Muscle layer of colon (tissue), 2 donors: ENCODE data around the gene PTPN20.

Source experiments
- H3K27ac ChIP-seq: one replicate; pipeline ENCODE4 v1.7.0; 2013; ENCODE audit warnings: low read depth, mild to moderate bottlenecking, low read length, moderate library complexity
- H3K27me3 ChIP-seq, 2 donors: one replicate each; pipeline ENCODE4 v1.7.0; 2013; ENCODE audit warnings: low read length in 2 of 2, mild to moderate bottlenecking in 2 of 2; ENCODE audit not compliant: insufficient read depth in 2 of 2, control insufficient read depth in 1 of 2
- H3K36me3 ChIP-seq: one replicate; pipeline ENCODE4 v1.7.0; 2013; ENCODE audit warnings: mild to moderate bottlenecking, low read length; ENCODE audit not compliant: insufficient read depth
- H3K4me1 ChIP-seq: one replicate; pipeline ENCODE4 v1.7.0; 2013; ENCODE audit warnings: mild to moderate bottlenecking, low read length; ENCODE audit not compliant: insufficient read depth
- H3K4me3 ChIP-seq, 2 donors: one replicate each; pipeline ENCODE4 v1.7.0; 2013; ENCODE audit warnings: low read length in 2 of 2, low read depth in 1 of 2, mild to moderate bottlenecking in 1 of 2, moderate library complexity in 1 of 2
- H3K9ac ChIP-seq: one replicate; pipeline ENCODE4 v1.7.0; 2013; ENCODE audit warnings: low read length
- H3K9me3 ChIP-seq: one replicate; pipeline ENCODE4 v1.7.0; 2013; ENCODE audit warnings: mild to moderate bottlenecking, low read length
- donor health status: abdominal sarcoma.
- donor health status: Adenocarcinoma of cecum.

PTPN20 gene

DNA sequence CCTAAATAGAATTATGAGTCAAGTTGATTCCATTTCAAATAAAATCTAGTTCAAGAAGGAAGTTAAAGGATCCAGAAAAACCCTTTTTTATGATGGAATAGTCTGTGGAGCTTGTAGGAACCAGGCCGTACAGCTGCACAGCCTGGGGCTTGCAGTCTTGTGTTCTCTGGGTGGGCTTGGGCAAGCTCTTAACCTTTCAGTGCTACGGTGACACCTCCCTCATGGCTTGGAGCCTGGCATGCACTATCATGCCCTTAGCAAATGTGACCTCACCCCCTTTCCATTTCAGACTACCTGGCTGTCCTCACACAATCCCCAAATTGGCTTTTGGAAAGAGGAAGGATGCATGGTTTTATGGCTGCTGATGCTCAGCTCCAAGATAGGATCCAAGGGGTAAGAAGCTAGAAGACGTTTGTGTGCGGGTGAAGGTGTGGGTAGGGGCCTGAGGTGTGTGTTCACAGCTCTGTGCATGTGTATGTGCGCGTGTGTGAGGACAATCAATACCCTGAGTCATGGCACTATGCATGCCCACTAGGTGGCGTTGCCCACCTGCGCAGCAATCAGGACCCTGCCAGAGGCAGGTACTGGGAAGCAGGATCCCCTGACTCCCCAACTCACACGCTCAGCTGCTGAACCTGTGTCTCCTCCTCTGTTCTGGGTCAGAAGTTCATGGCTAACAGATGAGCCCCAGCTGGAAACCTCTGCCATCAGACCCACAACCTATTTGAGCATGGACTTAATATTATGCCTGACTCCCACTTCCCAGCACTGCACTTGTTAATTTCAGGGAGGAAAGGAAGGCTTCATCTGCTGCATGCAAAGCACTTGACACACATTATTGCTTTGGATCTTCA is 113.4 kb downstream of the PTPN20 start:
- Histone ChIP-seq H3K4me1 (no peaks in the 10 kb centered on the region), H3K9me3 (no peaks in the 10 kb centered on the region), H3K4me3 (no peak overlapping the region), H3K27ac (no peak overlapping the region), H3K36me3 (no peaks in the 10 kb centered on the region), H3K27me3 (no peaks in the 10 kb centered on the region), H3K9ac (no peak overlapping the region)

DNA sequence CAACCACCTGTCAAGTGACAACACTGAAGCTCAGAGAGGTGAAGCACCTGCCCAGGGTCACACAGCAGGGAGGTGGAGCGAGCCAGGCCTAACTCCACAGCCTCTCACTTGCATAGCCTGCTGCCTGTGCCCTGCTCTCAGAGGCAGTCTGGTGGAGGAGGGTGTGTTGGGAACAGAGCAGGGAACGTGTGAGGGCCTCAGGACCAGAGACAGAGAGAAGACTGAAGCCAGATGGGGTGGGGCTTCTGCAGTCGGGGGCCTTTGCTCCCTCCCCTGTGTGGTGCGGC is 114.0 kb downstream of the PTPN20 start:
- Histone ChIP-seq H3K27me3 (no peaks in the 10 kb centered on the region), H3K4me3 (no peak overlapping the region), H3K36me3 (no peaks in the 10 kb centered on the region), H3K27ac (no peak overlapping the region), H3K9ac (no peak overlapping the region), H3K9me3 (no peaks in the 10 kb centered on the region), H3K4me1 (no peaks in the 10 kb centered on the region)

- Histone ChIP-seq H3K36me3 (no peaks in the 10 kb centered on the region), H3K9ac (no peak overlapping the region), H3K4me3 (no peak overlapping the region), H3K27me3 (no peaks in the 10 kb centered on the region), H3K9me3 (no peaks in the 10 kb centered on the region), H3K4me1 (no peaks in the 10 kb centered on the region), H3K27ac (no peak overlapping the region)
Observed at GRCh38 chr10:47025540-47026300, 114.5 kb downstream of the PTPN20 start.

GRCh38 chr10:47026301-47027107 is 115.3 kb downstream of the PTPN20 start:
- Histone ChIP-seq H3K9ac (no peak overlapping the region), H3K4me1 (no peaks in the 10 kb centered on the region), H3K36me3 (no peaks in the 10 kb centered on the region), H3K9me3 (no peaks in the 10 kb centered on the region), H3K4me3 (no peak overlapping the region), H3K27ac (no peak overlapping the region), H3K27me3 (no peaks in the 10 kb centered on the region)

DNA sequence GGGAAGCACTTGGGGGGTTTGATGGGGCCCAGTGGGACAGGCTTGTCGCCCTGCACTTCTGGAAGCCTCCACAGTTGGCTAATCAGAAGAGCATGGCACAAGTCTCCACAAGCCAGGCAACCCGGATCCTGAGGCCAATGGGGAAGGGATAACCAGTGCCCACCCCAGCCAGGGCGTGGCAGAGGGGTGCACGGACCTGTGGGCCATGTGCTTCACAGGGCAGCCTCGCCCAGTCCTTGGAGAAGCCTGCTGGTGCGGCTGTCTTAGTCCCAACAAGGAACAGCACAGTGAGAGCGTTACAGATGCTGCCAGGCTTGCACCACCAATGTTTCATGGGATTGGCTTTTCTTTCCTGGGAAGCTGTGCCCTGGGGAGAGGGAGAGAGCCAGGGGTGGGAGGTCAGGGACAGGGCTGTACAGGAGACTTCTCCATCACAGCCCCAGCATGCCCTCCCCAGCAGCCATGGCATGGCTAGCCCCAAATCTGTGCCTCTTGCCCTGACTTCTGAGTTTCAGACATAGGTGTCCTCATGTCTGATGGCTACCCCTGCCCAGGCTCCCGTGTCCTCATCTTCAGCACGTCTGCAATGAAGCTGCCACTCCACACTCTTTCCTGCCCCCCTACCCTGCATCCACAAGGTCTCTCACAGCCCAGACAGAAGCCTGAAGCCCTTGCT is 116.0 kb downstream of the PTPN20 start:
- H3K4me1 ChIP-seq: no peaks in the 10 kb centered on the region
- H3K27ac ChIP-seq: no peak overlapping the region
- H3K4me3 ChIP-seq: no peak overlapping the region
- no peaks in the 10 kb centered on the region for H3K9me3 ChIP-seq
- no peak overlapping the region for H3K9ac ChIP-seq
- no peaks in the 10 kb centered on the region for H3K36me3 ChIP-seq
- no peaks in the 10 kb centered on the region for H3K27me3 ChIP-seq

GRCh38 chr10:47027784-47028260 is 116.6 kb downstream of the PTPN20 start:
- Histone ChIP-seq H3K4me3 (no peak overlapping the region), H3K36me3 (no peaks in the 10 kb centered on the region), H3K27ac (no peak overlapping the region), H3K9me3 (no peaks in the 10 kb centered on the region), H3K4me1 (no peaks in the 10 kb centered on the region), H3K27me3 (no peaks in the 10 kb centered on the region), H3K9ac (no peak overlapping the region)

DNA sequence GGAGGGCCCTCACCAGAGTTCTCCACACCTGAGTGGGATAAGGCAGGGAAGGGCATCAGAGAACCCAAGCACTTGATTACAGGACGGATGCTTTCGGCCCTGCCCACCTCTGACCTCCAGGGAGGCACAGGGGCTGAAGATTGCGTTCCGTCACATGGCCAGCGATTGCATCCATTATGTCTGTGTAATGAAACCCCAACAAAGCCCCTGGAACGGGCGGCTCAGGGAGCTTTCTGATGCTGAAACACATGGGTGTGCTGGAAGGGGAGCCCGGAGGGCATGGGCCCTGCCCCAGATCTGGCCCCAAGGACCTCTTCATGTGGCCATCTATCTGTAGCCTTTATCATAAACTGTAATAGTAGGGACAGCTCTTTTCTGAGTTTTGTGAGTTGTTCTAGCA is 117.2 kb downstream of the PTPN20 start:
- no peak overlapping the region for H3K4me3 ChIP-seq
- H3K9me3 ChIP-seq: no peaks in the 10 kb centered on the region
- H3K4me1 ChIP-seq: no peaks in the 10 kb centered on the region
- H3K27me3 ChIP-seq: no peaks in the 10 kb centered on the region
- no peak overlapping the region for H3K27ac ChIP-seq
- H3K9ac ChIP-seq: no peak overlapping the region
- no peaks in the 10 kb centered on the region for H3K36me3 ChIP-seq

GRCh38 chr10:47029181-47030009 is 118.2 kb downstream of the PTPN20 start:
- H3K9ac ChIP-seq: no peak overlapping the region
- no peaks in the 10 kb centered on the region for H3K9me3 ChIP-seq
- H3K4me1 ChIP-seq: no peaks in the 10 kb centered on the region
- no peaks in the 10 kb centered on the region for H3K27me3 ChIP-seq
- H3K36me3 ChIP-seq: no peaks in the 10 kb centered on the region
- H3K4me3 ChIP-seq: no peak overlapping the region
- no peak overlapping the region for H3K27ac ChIP-seq

GRCh38 chr10:47030191-47030703 is 119.0 kb downstream of the PTPN20 start:
- H3K27ac ChIP-seq: no peak overlapping the region
- no peak overlapping the region for H3K4me3 ChIP-seq
- no peaks in the 10 kb centered on the region for H3K27me3 ChIP-seq
- no peak overlapping the region for H3K9ac ChIP-seq
- H3K9me3 ChIP-seq: no peaks in the 10 kb centered on the region
- no peaks in the 10 kb centered on the region for H3K4me1 ChIP-seq
- H3K36me3 ChIP-seq: no peaks in the 10 kb centered on the region

DNA sequence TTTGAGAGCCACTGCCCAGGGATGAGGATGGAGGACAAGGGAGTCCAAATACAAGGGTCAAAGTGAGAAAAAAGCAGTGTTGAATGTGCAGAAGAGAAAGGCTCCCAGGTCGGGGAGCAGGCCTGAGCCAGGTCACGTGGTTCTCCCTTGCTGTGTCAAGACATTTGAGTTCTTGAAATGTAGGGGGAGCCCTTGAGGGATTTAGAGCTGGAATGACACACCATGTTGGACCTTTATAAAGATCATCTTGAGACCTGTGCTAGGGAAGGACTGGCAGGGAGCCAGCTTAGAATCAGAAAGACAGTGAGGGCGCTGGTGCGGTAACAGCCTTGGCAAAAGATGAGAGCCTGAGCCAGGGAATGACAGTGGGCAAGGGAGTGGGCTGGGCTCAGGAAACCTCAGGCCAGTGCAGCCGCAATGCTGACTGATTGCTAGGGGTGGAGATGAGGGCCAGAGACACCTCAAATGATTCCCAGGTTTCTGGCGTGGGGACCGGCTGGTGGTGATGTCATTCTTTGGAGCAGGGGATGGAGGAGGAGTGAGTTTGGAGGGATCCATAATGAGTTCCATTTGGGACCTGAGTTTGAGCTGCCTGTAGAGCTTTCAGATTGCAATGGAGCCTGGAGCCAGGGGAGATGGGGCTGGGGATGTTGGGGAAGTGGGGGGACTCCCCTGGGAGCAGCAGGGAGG is 120.1 kb downstream of the PTPN20 start:
- no peak overlapping the region for H3K4me3 ChIP-seq
- H3K27ac ChIP-seq: no peak overlapping the region
- no peaks in the 10 kb centered on the region for H3K9me3 ChIP-seq
- H3K27me3 ChIP-seq: no peaks in the 10 kb centered on the region
- no peak overlapping the region for H3K9ac ChIP-seq
- H3K4me1 ChIP-seq: no peaks in the 10 kb centered on the region
- no peaks in the 10 kb centered on the region for H3K36me3 ChIP-seq
